ENCODE results near the gene BSN. TPM values are rescaled to one million over a fixed set of nuclear protein-coding genes. Genes with fewer than 3 reads are reported as not detected.

BSN gene
- total and polyA plus RNA-seq, 2 of the 4 experiments (the other 2 are of a cell fraction), result under 0.01 to 0.03 TPM

GRCh38 chr3:49519916-49520385 is 34.3 kb upstream of the BSN start:
- Histone ChIP-seq H3K9me1 (ENCODE audit: insufficient read depth, low read length) (peaks cover 10% of the 10 kb centered on the region), H4K91ac (ENCODE audit: insufficient read depth, low read depth, low read length) (no peak overlapping the region), H3K79me1 (ENCODE audit: low read depth in 1 of 2, low read length in 2 of 2) (peaks cover 4 to 35% of the 10 kb centered on the region in 2 experiments; a peak in 3 of 4 replicates), H2BK15ac (ENCODE audit: low read depth, low read length) (no peak overlapping the region), H3K36me3 (ENCODE audit: control insufficient read depth, insufficient read depth, low read length) (peaks cover 1% of the 10 kb centered on the region; the same call in 1 of the 2 replicates), H2BK5ac (ENCODE audit: low read depth, low read length, poor library complexity, severe bottlenecking) (no peak overlapping the region), H3K14ac (replicated peaks; ENCODE audit: low read depth, low read length) (no peak overlapping the region), H3K27me3 (ENCODE audit: control insufficient read depth, insufficient read depth, low read length) (no peaks in the 10 kb centered on the region), H2AK9ac (replicated peaks; ENCODE audit: low read depth, low read length, poor library complexity) (no peak overlapping the region), H3K18ac (ENCODE audit: low read depth, low read length) (no peak overlapping the region), H4K20me1 (ENCODE audit: insufficient read depth, low read length) (0 out of 2 replicates have a peak, but pooled peaks cover 4% of the 10 kb centered on the region), H3K9ac (ENCODE audit: low read depth, low read length) (no peak overlapping the region), H2BK20ac (ENCODE audit: low read depth, low read length) (no peak overlapping the region), H3K23ac (ENCODE audit: low read depth, low read length) (no peak overlapping the region), H4K5ac (ENCODE audit: low read depth, low read length) (no peak overlapping the region), H3K4me2 (ENCODE audit: low read depth, low read length) (no peak overlapping the region), H3K9me3 (ENCODE audit: control insufficient read depth, insufficient read depth, low read length) (no peaks in the 10 kb centered on the region), H2BK120ac (ENCODE audit: low read depth, low read length) (no peak overlapping the region), H3K4ac (ENCODE audit: low read depth, low read length) (no peak overlapping the region), H3K4me3 (ENCODE audit: insufficient read depth, low read depth, low read length) (no peak overlapping the region), H4K8ac (ENCODE audit: low read depth in 2 of 2, low read length in 2 of 2) (no peak overlapping the region), H3K4me1 (ENCODE audit: control insufficient read depth, insufficient read depth, low read length) (no peaks in the 10 kb centered on the region), H2AFZ (replicated peaks; ENCODE audit: low read length, poor library complexity) (peak overlapping the region; percentile 17), H3K27ac (ENCODE audit: insufficient read depth, low read length) (no peak overlapping the region), H2AK5ac (ENCODE audit: low read depth, low read length) (no peak overlapping the region), H3K56ac (ENCODE audit: extremely low read depth, insufficient read depth, low read length) (no peak overlapping the region)
- DNase-seq (no peak), ATAC-seq (ENCODE audit: low read depth) (no peak)
- ChIA-PET CTCF (no interaction called here), POLR2A (ENCODE audit: unreplicated experiment) (no interaction called here)
- in situ Hi-C loops (cut with MboI; ENCODE audit: low sequenced_read_pairs) (no loop called here), dilution Hi-C loops (cut with HindIII; ENCODE audit: low sequenced_read_pairs, unreplicated experiment) (no loop called here), intact Hi-C loops (cut with micrococcal nuclease) (no loop called here)
- 100% methylated on average over 1 of the region's 2 CpGs; no CpG with 5 or more reads in 1 of the 2 experiments for WGBS, 2 experiments (ENCODE audit: extremely low coverage in 2 of 2, insufficient read length in 1 of 2)
- TF ChIP-seq SMC3 (IDR thresholded peaks at IDR 0.05; ENCODE audit: low read depth, low read length) (no peak), CTCF (conservative IDR thresholded peaks at IDR 0.05; ENCODE audit: low read depth, low read length) (no peak), ELK1 (IDR thresholded peaks at IDR 0.05; ENCODE audit: borderline replicate concordance, low read depth, low read length) (no peak), MXI1 (IDR thresholded peaks at IDR 0.05; ENCODE audit: borderline replicate concordance, low read depth, low read length) (no peak)
- BruUV-seq (replicated peaks), result no TSS peak

Data from IMR-90 (cell line).